ENCODE data around the gene TSC22D1. TPM values are rescaled to one million over a fixed set of nuclear protein-coding genes. Genes with fewer than 3 reads are reported as not detected.

The TSC22D1 gene
- total RNA-seq, 3 donors from 2014 or later: 3.9 to 5.6 (median 4.8) TPM

- DNase-seq: no peak
- Mint-ChIP-seq H3K4me3 (no peak overlapping the region), H3K27me3 (ENCODE audit: low read depth) (no peaks in the 10 kb centered on the region), H3K4me1 (ENCODE audit: low read depth) (no peaks in the 10 kb centered on the region), H3K36me3 (ENCODE audit: insufficient read depth) (peaks cover 3% of the 10 kb centered on the region), H3K9me3 (no peaks in the 10 kb centered on the region)
- ATAC-seq: no peak
These were observed 69.9 kb downstream of the TSC22D1 start for GRCh38 chr13:44506251-44506650.

DNA sequence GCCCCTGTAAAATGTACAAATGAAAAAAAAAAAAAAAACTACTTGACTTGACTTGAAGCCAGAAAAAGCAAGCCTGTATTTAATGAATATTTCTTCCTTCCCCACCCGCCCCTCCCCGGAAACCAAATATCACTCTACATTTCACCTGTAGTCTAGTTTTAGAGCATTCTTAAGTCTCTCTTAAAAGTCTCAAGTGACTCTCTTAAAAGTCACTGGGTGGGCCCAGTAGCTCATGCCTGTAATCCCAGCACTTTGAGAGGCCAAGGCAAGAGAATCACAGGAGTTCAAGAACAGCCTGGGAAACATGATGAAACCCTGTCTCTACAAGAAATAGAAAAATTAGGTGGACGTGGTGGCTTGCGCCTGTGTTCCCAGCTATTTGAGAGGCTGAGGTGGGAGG, 72.0 kb downstream of the TSC22D1 start:
- Mint-ChIP-seq H3K36me3 (ENCODE audit: insufficient read depth) (peaks cover 3% of the 10 kb centered on the region), H3K4me3 (no peak overlapping the region), H3K4me1 (ENCODE audit: low read depth) (no peaks in the 10 kb centered on the region), H3K9me3 (no peaks in the 10 kb centered on the region), H3K27me3 (ENCODE audit: low read depth) (no peaks in the 10 kb centered on the region)
- no peak for DNase-seq
- no peak for ATAC-seq

GRCh38 chr13:44498969-44499368, 77.2 kb downstream of the TSC22D1 start:
- H3K27me3 Mint-ChIP-seq (ENCODE audit: low read depth): no peaks in the 10 kb centered on the region
- peaks cover 6% of the 10 kb centered on the region for H3K9me3 Mint-ChIP-seq
- ATAC-seq: no peak
- H3K4me1 Mint-ChIP-seq (ENCODE audit: low read depth): no peaks in the 10 kb centered on the region
- no peak overlapping the region for H3K4me3 Mint-ChIP-seq
- peaks cover 8% of the 10 kb centered on the region for H3K36me3 Mint-ChIP-seq (ENCODE audit: insufficient read depth)
- DNase-seq: no peak

DNA sequence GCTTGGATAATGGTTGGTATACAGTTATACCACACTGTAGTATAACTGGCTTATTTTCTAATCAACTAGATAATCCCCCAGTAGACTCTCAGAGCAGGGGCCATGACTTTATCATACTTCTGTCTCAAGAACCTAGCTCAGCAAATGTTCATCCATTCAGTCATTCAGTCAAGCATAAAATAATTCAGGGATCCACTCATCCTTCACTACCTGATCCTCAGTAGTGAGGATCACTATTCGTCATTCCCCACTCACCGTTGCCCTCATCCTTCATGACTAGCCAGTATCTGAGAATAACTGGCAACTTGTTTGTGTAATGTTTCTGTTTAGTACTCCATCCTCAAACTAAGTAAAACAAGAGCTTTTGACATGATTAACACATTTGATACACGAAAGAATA, 77.6 kb downstream of the TSC22D1 start:
- H3K36me3 Mint-ChIP-seq (ENCODE audit: insufficient read depth): peaks cover 8% of the 10 kb centered on the region
- H3K27me3 Mint-ChIP-seq (ENCODE audit: low read depth): no peaks in the 10 kb centered on the region
- H3K4me3 Mint-ChIP-seq: no peak overlapping the region
- no peaks in the 10 kb centered on the region for H3K4me1 Mint-ChIP-seq (ENCODE audit: low read depth)
- ATAC-seq: no peak
- H3K9me3 Mint-ChIP-seq: peaks cover 6% of the 10 kb centered on the region
- no peak for DNase-seq

DNA sequence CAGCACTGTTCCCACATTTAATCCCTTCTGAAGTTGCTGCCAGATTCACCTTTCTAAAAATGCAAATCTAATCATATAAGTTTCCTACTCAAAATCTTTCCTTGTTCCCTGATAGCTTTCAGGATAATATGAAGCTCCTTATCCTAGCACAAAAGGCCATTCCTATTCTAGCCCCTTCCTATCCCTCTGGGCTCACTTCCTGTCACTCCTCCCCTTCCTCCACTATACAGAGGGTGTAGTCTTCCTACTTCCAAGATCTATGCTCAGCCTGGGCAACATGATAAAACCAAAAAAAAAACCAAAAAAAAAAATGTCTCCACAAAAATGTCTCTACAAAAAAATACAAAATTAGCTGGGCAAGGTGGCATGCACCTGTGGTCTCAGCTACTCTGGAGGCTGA, 78.3 kb downstream of the TSC22D1 start:
- no peaks in the 10 kb centered on the region for H3K27me3 Mint-ChIP-seq (ENCODE audit: low read depth)
- peaks cover 8% of the 10 kb centered on the region for H3K36me3 Mint-ChIP-seq (ENCODE audit: insufficient read depth)
- H3K9me3 Mint-ChIP-seq: peaks cover 6% of the 10 kb centered on the region
- ATAC-seq (no peak), DNase-seq (no peak)
- H3K4me1 Mint-ChIP-seq (ENCODE audit: low read depth): no peaks in the 10 kb centered on the region
- no peak overlapping the region for H3K4me3 Mint-ChIP-seq

DNA sequence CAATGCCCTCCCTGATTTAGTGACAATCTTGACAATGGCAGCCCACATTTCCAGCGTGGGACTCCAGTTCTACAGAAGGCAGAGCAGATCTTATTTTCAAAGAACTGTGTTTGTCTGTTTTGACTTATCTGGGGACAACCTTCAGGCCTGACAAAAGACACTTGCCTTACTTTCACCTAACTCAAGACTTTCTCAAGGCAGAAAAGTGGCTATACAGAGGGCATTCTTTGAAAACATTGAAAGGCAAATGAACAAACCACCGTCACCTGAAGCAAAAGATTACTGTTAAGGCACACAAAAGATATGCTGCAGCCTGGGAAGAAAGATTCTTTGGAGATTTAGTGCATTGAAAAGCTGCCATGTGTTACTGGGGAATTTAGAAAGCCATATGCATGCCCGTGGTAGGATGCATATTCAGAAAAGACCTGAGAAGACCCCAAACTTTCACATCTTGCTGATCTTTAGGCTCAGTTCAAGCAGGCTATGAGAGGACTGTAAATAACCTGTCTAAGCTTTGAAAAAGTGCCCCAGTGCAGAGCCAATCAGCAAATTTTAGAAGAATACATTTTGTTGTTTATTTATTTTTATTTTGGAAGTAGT, 82.8 kb downstream of the TSC22D1 start:
- Mint-ChIP-seq H3K9me3 (peaks cover 6% of the 10 kb centered on the region), H3K4me3 (no peak overlapping the region), H3K36me3 (ENCODE audit: insufficient read depth) (peaks cover 6% of the 10 kb centered on the region), H3K27me3 (ENCODE audit: low read depth) (no peaks in the 10 kb centered on the region), H3K4me1 (ENCODE audit: low read depth) (no peaks in the 10 kb centered on the region)
- ATAC-seq (no peak), DNase-seq (no peak)

- Mint-ChIP-seq H3K4me3 (no peak overlapping the region), H3K9me3 (peaks cover 3% of the 10 kb centered on the region), H3K4me1 (ENCODE audit: low read depth) (peaks cover 9% of the 10 kb centered on the region), H3K27me3 (ENCODE audit: low read depth) (no peaks in the 10 kb centered on the region), H3K36me3 (ENCODE audit: insufficient read depth) (peaks cover 3% of the 10 kb centered on the region)
- ATAC-seq: no peak
- DNase-seq: no peak
These were observed 86.4 kb downstream of the TSC22D1 start for GRCh38 chr13:44489751-44490150.

- Mint-ChIP-seq H3K4me3 (no peak overlapping the region), H3K4me1 (ENCODE audit: low read depth) (peaks cover 19% of the 10 kb centered on the region), H3K9me3 (no peaks in the 10 kb centered on the region), H3K27me3 (ENCODE audit: low read depth) (no peaks in the 10 kb centered on the region), H3K36me3 (ENCODE audit: insufficient read depth) (no peaks in the 10 kb centered on the region)
- no peak for ATAC-seq
- DNase-seq: no peak
These were observed 88.1 kb downstream of the TSC22D1 start for GRCh38 chr13:44487989-44488388.

GRCh38 chr13:44484562-44485138, 91.5 kb downstream of the TSC22D1 start:
- peak overlapping the region; percentile 7 for H3K4me3 Mint-ChIP-seq
- H3K4me1 Mint-ChIP-seq (ENCODE audit: low read depth): peaks cover 19% of the 10 kb centered on the region
- no peaks in the 10 kb centered on the region for H3K9me3 Mint-ChIP-seq
- no peaks in the 10 kb centered on the region for H3K27me3 Mint-ChIP-seq (ENCODE audit: low read depth)
- H3K36me3 Mint-ChIP-seq (ENCODE audit: insufficient read depth): no peaks in the 10 kb centered on the region
- DNase-seq (no peak), ATAC-seq (no peak)

GRCh38 chr13:44474122-44474910, 101.8 kb downstream of the TSC22D1 start:
- H3K36me3 Mint-ChIP-seq (ENCODE audit: insufficient read depth): peaks cover 2% of the 10 kb centered on the region
- no peak for ATAC-seq
- H3K9me3 Mint-ChIP-seq: no peaks in the 10 kb centered on the region
- no peak for DNase-seq
- H3K27me3 Mint-ChIP-seq (ENCODE audit: low read depth): no peaks in the 10 kb centered on the region
- no peak overlapping the region for H3K4me3 Mint-ChIP-seq
- H3K4me1 Mint-ChIP-seq (ENCODE audit: low read depth): no peaks in the 10 kb centered on the region

DNA sequence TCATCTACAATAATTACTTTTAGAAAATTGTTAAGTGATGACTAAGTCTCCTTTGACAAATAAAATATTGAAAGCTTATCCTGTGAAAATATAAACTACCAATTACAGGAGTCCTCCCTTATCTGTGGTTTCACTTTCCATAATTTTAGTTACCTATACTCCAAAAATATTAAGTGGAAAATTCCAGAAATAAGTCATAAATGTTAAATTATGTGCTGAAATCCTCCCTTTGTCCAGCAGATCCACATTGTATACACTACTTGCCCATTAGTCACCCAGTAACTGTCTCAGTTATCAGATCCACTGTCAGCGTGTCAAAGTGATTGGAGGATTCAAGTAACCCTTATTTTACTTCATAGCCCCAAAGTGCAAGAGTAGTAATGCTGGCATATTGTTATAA, 104.4 kb downstream of the TSC22D1 start:
- H3K27me3 Mint-ChIP-seq (ENCODE audit: low read depth): no peaks in the 10 kb centered on the region
- no peak overlapping the region for H3K4me3 Mint-ChIP-seq

DNA sequence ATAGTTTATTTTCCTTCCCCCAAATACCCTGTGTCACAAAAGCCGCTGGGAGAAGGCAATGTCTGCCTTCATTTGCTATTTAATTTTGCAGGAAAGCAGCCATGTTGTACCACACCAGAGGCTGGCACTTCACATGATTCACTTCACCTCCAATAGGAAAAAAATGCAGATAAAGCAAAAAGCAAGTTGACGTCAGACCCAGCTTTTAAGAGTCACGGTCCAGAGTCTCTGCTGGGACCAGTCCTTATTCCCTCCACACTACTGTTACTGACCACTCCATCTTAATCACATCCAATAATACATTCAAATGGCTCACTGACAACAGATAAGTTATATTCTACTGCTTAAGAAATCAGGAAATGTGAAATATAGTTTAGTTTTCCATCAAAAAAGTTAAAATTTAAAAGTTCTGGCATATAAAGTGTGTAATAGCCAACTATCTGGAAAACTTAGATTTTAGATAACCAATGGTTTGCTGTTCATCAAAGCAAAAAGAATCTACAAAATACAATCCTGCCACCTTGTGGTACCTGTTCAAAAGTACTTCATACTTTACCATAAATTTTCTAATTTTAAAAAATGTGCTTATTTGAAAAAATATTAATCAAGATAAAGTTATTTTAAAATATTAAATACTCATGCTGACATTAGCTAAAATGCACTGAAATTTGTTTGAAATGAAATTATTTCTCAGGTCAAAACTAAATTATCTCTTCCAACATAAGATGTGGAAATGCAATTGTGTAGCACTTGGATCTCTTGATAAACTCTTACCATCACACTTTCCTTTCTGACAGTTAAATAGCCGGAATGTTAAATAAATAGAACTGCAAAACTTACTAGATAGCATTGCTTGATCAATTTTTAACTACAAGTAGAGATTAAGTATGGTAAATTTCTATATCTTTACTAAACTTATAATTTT, 105.2 kb downstream of the TSC22D1 start:
- Mint-ChIP-seq H3K27me3 (ENCODE audit: low read depth) (no peaks in the 10 kb centered on the region), H3K9me3 (no peaks in the 10 kb centered on the region), H3K4me3 (no peak overlapping the region), H3K36me3 (ENCODE audit: insufficient read depth) (peaks cover 2% of the 10 kb centered on the region), H3K4me1 (ENCODE audit: low read depth) (no peaks in the 10 kb centered on the region)
- DNase-seq (no peak), ATAC-seq (no peak)

More for the DNA sequence above, 104.4 kb downstream of the TSC22D1 start:
- ATAC-seq (no peak), DNase-seq (no peak)
- Mint-ChIP-seq H3K9me3 (no peaks in the 10 kb centered on the region), H3K36me3 (ENCODE audit: insufficient read depth) (peaks cover 2% of the 10 kb centered on the region), H3K4me1 (ENCODE audit: low read depth) (no peaks in the 10 kb centered on the region)

GRCh38 chr13:44468874-44469273, 107.3 kb downstream of the TSC22D1 start:
- ATAC-seq (no peak), DNase-seq (no peak)
- H3K9me3 Mint-ChIP-seq: no peaks in the 10 kb centered on the region
- H3K4me3 Mint-ChIP-seq: no peak overlapping the region
- peaks cover 2% of the 10 kb centered on the region for H3K36me3 Mint-ChIP-seq (ENCODE audit: insufficient read depth)
- H3K4me1 Mint-ChIP-seq (ENCODE audit: low read depth): no peaks in the 10 kb centered on the region
- H3K27me3 Mint-ChIP-seq (ENCODE audit: low read depth): no peaks in the 10 kb centered on the region

DNA sequence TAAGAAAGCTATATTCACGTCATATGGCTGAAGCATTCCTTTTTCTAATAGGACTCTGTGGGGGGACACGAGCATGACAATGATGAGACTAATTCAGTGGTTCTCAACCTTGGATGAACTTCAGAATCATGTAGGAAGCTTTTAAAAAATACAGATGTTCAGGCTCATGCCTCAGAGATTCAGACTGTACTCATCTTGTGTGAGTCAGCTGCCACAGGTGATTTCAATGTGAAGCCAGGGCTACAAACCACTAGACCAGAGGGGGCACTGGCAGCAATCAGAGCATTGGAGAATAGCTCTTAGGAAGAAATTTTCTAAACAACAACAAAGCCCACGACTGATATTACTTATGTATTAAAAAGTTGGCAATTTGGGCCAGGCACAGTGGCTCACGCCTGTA, 110.8 kb downstream of the TSC22D1 start:
- ATAC-seq (no peak), DNase-seq (no peak)
- H3K4me3 Mint-ChIP-seq: no peak overlapping the region
- no peaks in the 10 kb centered on the region for H3K36me3 Mint-ChIP-seq (ENCODE audit: insufficient read depth)
- no peaks in the 10 kb centered on the region for H3K4me1 Mint-ChIP-seq (ENCODE audit: low read depth)
- no peaks in the 10 kb centered on the region for H3K27me3 Mint-ChIP-seq (ENCODE audit: low read depth)
- H3K9me3 Mint-ChIP-seq: no peaks in the 10 kb centered on the region

Data from activated T-cell treated with anti-CD3 and anti-CD28 coated beads, Interleukin-2, amount 50 U/mL, for 4 hours (primary cell).